PC-9 (cell line): ENCODE measurements around the gene AHRR.

Experiments
- EZH2 ChIP-seq: fragments of 200-600 bp; sonication (generic); IDR thresholded peaks from 2 replicates; pipeline ENCODE4 v1.8.0; 2017; ENCODE audit warnings: antibody characterized with exemption, low read depth
- TF ChIP-seq, protein P1 (sequence below): fragments of 200-600 bp; sonication (generic); conservative IDR thresholded peaks from 2 replicates; pipeline ENCODE4 v1.6.1; 2017; ENCODE audit warnings: mixed run types, antibody characterized with exemption, mild to moderate bottlenecking, moderate library complexity

DNA sequence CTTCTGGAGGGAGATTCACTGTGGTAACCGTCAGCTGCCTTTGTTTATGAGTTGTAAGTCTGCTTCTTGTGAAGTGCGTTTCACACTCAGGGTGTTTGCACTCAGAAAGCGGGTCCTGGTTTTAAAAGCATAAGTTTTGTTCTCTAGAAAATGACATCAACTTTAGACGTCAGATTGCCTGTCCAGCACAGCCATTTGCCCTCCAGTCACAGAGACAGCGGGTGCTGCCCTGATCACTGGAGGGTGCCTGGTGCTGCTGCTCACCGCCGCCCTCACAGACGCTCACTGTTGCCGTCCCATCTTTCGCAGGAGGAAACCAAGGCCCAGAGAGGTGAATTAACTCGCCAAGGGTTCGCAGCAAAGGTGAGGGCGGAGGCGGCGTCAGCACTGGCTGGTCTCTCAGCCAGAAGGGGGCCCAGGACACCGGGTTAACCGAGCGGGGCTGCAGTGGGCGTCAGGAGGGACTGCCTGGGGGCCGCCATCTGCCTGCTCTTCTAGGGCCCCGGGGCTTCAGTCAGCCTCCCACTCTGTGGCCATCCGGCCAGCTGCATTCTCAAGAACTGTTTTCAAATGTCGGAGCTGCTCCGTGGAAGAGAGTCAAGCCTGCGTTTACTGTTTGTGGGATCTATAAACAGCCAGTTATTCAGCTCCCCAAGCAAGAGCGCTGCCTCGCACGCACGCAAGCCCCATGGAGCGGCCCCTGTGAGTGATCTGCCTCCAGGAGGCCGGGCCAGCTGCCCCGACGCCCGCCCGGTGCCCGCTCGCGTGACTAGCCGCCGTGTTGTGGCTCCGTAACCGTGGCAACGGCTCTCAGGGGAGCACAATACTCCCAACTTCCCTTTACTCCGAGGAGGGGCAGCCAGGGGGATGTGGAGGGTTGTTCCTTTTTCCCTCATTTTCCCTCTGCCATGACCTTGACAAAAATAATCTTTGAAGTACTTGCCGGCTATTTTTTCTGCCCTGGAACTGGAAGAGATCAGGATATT lies 78.1 kb downstream of the AHRR start:
- TF ChIP-seq, protein P1, sequence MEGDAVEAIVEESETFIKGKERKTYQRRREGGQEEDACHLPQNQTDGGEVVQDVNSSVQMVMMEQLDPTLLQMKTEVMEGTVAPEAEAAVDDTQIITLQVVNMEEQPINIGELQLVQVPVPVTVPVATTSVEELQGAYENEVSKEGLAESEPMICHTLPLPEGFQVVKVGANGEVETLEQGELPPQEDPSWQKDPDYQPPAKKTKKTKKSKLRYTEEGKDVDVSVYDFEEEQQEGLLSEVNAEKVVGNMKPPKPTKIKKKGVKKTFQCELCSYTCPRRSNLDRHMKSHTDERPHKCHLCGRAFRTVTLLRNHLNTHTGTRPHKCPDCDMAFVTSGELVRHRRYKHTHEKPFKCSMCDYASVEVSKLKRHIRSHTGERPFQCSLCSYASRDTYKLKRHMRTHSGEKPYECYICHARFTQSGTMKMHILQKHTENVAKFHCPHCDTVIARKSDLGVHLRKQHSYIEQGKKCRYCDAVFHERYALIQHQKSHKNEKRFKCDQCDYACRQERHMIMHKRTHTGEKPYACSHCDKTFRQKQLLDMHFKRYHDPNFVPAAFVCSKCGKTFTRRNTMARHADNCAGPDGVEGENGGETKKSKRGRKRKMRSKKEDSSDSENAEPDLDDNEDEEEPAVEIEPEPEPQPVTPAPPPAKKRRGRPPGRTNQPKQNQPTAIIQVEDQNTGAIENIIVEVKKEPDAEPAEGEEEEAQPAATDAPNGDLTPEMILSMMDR = no peak
- TF ChIP-seq EZH2 = no peak
